ENCODE data around the gene RSRC2.

- TF ChIP-seq EZH2 (IDR thresholded peaks at IDR 0.05; ENCODE audit: borderline replicate concordance, low read depth, low read length, poor library complexity, severe bottlenecking), result no peak
- no peak for TF ChIP-seq CTCF (conservative IDR thresholded peaks at IDR 0.05; ENCODE audit: low read depth, low read length)
These were observed 22.7 kb downstream of the RSRC2 start for GRCh38 chr12:122503783-122504590.
